Panc1 (cell line): ENCODE data around the gene NRP2. TPM values are rescaled to one million over a fixed set of nuclear protein-coding genes. Genes with fewer than 3 reads are reported as not detected.

Experiments used
- ATAC-seq: fragments of 200-7000 bp; cut with Tn5 transposase; 2 replicates; pipeline ENCODE4 v1.9.1; 2020; ENCODE audit warnings: mild to moderate bottlenecking, moderate library complexity
- BruUV-seq: library from RNA; stranded (reverse); fragments of 400-500 nt; replicated peaks from 2 replicates; lab custom pipeline; 2021; lab: Mats Ljungman, UMichigan
- CTCF ChIA-PET: fragments of 300-600 bp; sonication (Branson Sonifier 250); formaldehyde crosslinking; loops from one replicate; lab custom pipeline; 2022; ENCODE audit warnings: antibody characterized with exemption; lab: Charles Lee
- POLR2A ChIA-PET: fragments of 300-600 bp; sonication (Branson Sonifier 250); formaldehyde crosslinking; loops from one replicate; lab custom pipeline; 2022; ENCODE audit warnings: antibody characterized with exemption; lab: Charles Lee
- DNase-seq: peaks from one replicate; pipeline ENCODE4 v3.0.0-alpha.2; 2010; ENCODE audit warnings: low read depth, low spot score
- H3K27ac ChIP-seq: 2 replicates; pipeline ENCODE4 v1.5.1; 2011; ENCODE audit warnings: mild to moderate bottlenecking, low read length, inconsistent platforms
- H3K27me3 ChIP-seq: fragments of 200-500 bp; sonication (Bioruptor generic); 2 replicates; pipeline ENCODE4 v1.6.0; 2014; ENCODE audit warnings: low read length, inconsistent platforms; ENCODE audit not compliant: control insufficient read depth, insufficient read depth
- H3K36me3 ChIP-seq: fragments of 200-500 bp; sonication (Bioruptor generic); 2 replicates; pipeline ENCODE4 v1.5.1; 2014; ENCODE audit warnings: inconsistent platforms, mild to moderate bottlenecking, low read length, moderate library complexity; ENCODE audit not compliant: control insufficient read depth, insufficient read depth
- H3K4me1 ChIP-seq: 2 replicates; pipeline ENCODE4 v1.5.1; 2011; ENCODE audit warnings: inconsistent platforms, mild to moderate bottlenecking, low read length, moderate library complexity; ENCODE audit not compliant: control insufficient read depth, insufficient read depth
- H3K4me3 ChIP-seq, 2 experiments: 2 replicates each; pipeline ENCODE4 v1.5.1; 2011 to 2012; ENCODE audit warnings: low read depth in 2 of 2, low read length in 2 of 2, mild to moderate bottlenecking in 2 of 2, inconsistent platforms in 1 of 2, moderate library complexity in 1 of 2
- H3K9me3 ChIP-seq: fragments of 200-500 bp; sonication (Bioruptor generic); 2 replicates; pipeline ENCODE4 v1.5.1; 2014; ENCODE audit warnings: low read depth, mild to moderate bottlenecking, inconsistent platforms, low read length, moderate library complexity; ENCODE audit not compliant: control insufficient read depth, insufficient read depth
- POLR2AphosphoS5 ChIP-seq: IDR thresholded peaks from 2 replicates; pipeline ENCODE4 v1.6.1; 2012; ENCODE audit warnings: mild to moderate bottlenecking, low read depth, low read length, moderate library complexity
- SIN3A ChIP-seq: IDR thresholded peaks from 2 replicates; pipeline ENCODE4 v1.6.1; 2012; ENCODE audit warnings: low read depth, mild to moderate bottlenecking, low read length, moderate library complexity, borderline replicate concordance; ENCODE audit not compliant: insufficient read depth
- TCF7L2 ChIP-seq: IDR thresholded peaks from 2 replicates; pipeline ENCODE4 v1.6.1; 2011; ENCODE audit warnings: mild to moderate bottlenecking, low read depth, low read length, inconsistent platforms
- in situ Hi-C: cut with HindIII; loops from 2 replicates; pipeline ENCODE4 v1.10.0; 2016; ENCODE audit warnings: low sequenced_read_pairs, low pct_unique_long_range_greater_than_20kb
- intact Hi-C: fragments of 100-400 bp; cut with micrococcal nuclease; formaldehyde crosslinking; loops from one replicate; pipeline ENCODE4 v1.10.0; 2022; ENCODE audit not compliant: unreplicated experiment
- total RNA-seq: library from RNA; stranded (reverse); gene quantifications from one replicate; pipeline ENCODE4 v1.2.1, GENCODE V29; 2021; ENCODE audit not compliant: unreplicated experiment
- TF ChIP-seq, protein P1 (sequence below), 2 experiments: IDR thresholded peaks; 2 replicates each; pipeline ENCODE4 v1.6.1; 2011 to 2012; ENCODE audit warnings: low read depth in 2 of 2, control low read depth in 1 of 2, low read length in 1 of 2, mild to moderate bottlenecking in 1 of 2, moderate library complexity in 1 of 2; ENCODE audit not compliant: insufficient read depth in 1 of 2
- TF ChIP-seq, protein P2 (sequence below): fragments of 450-650 bp; IDR thresholded peaks from 2 replicates; pipeline ENCODE4 v1.5.1; 2017; ENCODE audit warnings: mild to moderate bottlenecking

NRP2 gene
- total RNA-seq, 1 experiment from 2014 or later = 6.7 TPM

DNA sequence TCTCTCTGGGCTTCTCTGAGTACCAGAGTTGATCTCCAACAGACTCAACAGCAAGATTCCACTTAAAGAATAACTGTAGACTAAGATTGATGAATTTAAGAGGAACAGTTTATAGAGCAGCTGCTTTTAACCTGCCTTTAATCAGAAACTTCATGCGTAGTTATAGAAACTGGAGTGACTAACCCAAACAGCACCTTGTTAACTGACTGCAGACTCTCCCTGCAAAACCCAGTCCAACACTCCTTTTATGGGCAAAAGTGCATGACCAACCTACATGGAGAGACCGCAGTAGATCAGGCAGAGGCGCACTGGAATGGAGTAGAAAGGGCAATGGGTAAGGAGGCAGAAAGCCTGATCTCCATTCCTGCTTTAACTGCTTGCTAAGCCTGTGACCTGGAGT is 110.6 kb downstream of the NRP2 start:
- in situ Hi-C loops = no loop called here
- CTCF ChIA-PET = no interaction called here
- no peaks in the 10 kb centered on the region for H3K9me3 ChIP-seq
- POLR2A ChIA-PET = no interaction called here
- TF ChIP-seq, protein P1, sequence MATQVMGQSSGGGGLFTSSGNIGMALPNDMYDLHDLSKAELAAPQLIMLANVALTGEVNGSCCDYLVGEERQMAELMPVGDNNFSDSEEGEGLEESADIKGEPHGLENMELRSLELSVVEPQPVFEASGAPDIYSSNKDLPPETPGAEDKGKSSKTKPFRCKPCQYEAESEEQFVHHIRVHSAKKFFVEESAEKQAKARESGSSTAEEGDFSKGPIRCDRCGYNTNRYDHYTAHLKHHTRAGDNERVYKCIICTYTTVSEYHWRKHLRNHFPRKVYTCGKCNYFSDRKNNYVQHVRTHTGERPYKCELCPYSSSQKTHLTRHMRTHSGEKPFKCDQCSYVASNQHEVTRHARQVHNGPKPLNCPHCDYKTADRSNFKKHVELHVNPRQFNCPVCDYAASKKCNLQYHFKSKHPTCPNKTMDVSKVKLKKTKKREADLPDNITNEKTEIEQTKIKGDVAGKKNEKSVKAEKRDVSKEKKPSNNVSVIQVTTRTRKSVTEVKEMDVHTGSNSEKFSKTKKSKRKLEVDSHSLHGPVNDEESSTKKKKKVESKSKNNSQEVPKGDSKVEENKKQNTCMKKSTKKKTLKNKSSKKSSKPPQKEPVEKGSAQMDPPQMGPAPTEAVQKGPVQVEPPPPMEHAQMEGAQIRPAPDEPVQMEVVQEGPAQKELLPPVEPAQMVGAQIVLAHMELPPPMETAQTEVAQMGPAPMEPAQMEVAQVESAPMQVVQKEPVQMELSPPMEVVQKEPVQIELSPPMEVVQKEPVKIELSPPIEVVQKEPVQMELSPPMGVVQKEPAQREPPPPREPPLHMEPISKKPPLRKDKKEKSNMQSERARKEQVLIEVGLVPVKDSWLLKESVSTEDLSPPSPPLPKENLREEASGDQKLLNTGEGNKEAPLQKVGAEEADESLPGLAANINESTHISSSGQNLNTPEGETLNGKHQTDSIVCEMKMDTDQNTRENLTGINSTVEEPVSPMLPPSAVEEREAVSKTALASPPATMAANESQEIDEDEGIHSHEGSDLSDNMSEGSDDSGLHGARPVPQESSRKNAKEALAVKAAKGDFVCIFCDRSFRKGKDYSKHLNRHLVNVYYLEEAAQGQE (IDR thresholded peaks at IDR 0.05; ENCODE audit: insufficient read depth in 1 of 2, low read depth in 2 of 2, low read length in 1 of 2) = no peak
- TF ChIP-seq, protein P2, sequence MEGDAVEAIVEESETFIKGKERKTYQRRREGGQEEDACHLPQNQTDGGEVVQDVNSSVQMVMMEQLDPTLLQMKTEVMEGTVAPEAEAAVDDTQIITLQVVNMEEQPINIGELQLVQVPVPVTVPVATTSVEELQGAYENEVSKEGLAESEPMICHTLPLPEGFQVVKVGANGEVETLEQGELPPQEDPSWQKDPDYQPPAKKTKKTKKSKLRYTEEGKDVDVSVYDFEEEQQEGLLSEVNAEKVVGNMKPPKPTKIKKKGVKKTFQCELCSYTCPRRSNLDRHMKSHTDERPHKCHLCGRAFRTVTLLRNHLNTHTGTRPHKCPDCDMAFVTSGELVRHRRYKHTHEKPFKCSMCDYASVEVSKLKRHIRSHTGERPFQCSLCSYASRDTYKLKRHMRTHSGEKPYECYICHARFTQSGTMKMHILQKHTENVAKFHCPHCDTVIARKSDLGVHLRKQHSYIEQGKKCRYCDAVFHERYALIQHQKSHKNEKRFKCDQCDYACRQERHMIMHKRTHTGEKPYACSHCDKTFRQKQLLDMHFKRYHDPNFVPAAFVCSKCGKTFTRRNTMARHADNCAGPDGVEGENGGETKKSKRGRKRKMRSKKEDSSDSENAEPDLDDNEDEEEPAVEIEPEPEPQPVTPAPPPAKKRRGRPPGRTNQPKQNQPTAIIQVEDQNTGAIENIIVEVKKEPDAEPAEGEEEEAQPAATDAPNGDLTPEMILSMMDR = no peak
- TF ChIP-seq TCF7L2 = no peak
- H3K27me3 ChIP-seq = peaks cover 22% of the 10 kb centered on the region
- H3K4me3 ChIP-seq = no peak overlapping the region
- H3K27ac ChIP-seq = no peak overlapping the region
- ATAC-seq = no peak
- no peaks in the 10 kb centered on the region for H3K36me3 ChIP-seq
- intact Hi-C loops = no loop called here
- no peaks in the 10 kb centered on the region for H3K4me1 ChIP-seq
- no peak for DNase-seq
- BruUV-seq = no TSS peak

DNA sequence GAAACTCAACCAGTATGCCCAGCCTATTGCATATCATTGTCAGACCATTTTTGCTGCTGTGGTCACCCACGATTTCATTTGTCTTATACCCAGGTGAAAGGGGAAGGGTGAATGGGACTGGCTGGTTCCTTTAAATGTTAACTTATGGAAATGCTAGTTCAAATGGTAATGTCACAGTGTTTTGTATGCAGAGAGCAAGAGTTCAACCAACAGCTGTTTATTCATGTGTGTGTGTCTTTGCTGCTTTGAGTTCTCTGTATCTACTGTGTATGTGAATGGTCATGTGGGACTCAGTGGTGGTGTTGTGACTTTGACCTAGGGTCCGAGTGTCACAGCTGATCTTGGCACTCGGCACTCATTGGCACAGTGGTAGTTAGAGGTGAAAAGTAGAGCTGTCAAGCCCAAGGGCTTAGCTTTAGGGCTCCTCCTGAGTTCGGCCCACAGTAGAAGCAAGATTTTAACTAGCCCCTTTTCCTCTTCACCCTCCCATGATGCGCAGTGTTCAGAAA is 114.6 kb downstream of the NRP2 start:
- no peak for DNase-seq
- Histone ChIP-seq H3K27me3 (peaks cover 15% of the 10 kb centered on the region), H3K4me1 (no peaks in the 10 kb centered on the region), H3K27ac (no peak overlapping the region), H3K36me3 (no peaks in the 10 kb centered on the region), H3K9me3 (no peaks in the 10 kb centered on the region), H3K4me3 (no peak overlapping the region)
- no peak for ATAC-seq
- in situ Hi-C loops (no loop called here), intact Hi-C loops (no loop called here)
- ChIA-PET CTCF (no interaction called here), POLR2A (no interaction called here)
- BruUV-seq = no TSS peak
- TF ChIP-seq POLR2AphosphoS5 = no peak
- TF ChIP-seq, protein P1 (IDR thresholded peaks at IDR 0.05; ENCODE audit: insufficient read depth in 1 of 2, low read depth in 2 of 2, low read length in 1 of 2) = no peak
- TF ChIP-seq, protein P2 = no peak
- no peak for TF ChIP-seq SIN3A
- no peak for TF ChIP-seq TCF7L2
